Small intestine (tissue), 7 donors: ENCODE results near the gene MAML2. TPM values are rescaled to one million over a fixed set of nuclear protein-coding genes. Genes with fewer than 3 reads are reported as not detected.
"Not testable (repeated sequence)": the region's sequence is repeated elsewhere in the genome, so short reads cannot be mapped to it uniquely, and the experiment has no call there.

ENCODE experiments used
- DNase-seq, 2 donors: peaks; one replicate each; pipeline versions ENCODE4 v3.0.0 to v3.0.0-alpha.2; 2013
- FAIRE-seq: peaks from 2 replicates; lab custom pipeline; 2012; peaks lifted over from hg19 to GRCh38; lab: Jason Lieb, UNC
- H3K27ac ChIP-seq, 3 donors: one replicate each; pipeline ENCODE4 v1.5.1; 2013; ENCODE audit warnings: low read length in 2 of 3, mild to moderate bottlenecking in 2 of 3, control low read depth in 1 of 3, inconsistent platforms in 1 of 3, low read depth in 1 of 3, moderate library complexity in 1 of 3
- H3K27me3 ChIP-seq, 3 donors: one replicate each; pipeline ENCODE4 v1.6.1; 2013; ENCODE audit warnings: low read length in 3 of 3, inconsistent platforms in 1 of 3; ENCODE audit not compliant: control insufficient read depth in 3 of 3, insufficient read depth in 3 of 3
- H3K36me3 ChIP-seq, 3 donors: one replicate each; pipeline ENCODE4 v1.6.1; 2013; ENCODE audit warnings: low read length in 3 of 3, inconsistent platforms in 1 of 3, low read depth in 1 of 3, mild to moderate bottlenecking in 1 of 3, moderate library complexity in 1 of 3; ENCODE audit not compliant: control insufficient read depth in 3 of 3, insufficient read depth in 2 of 3
- H3K4me1 ChIP-seq, 3 donors: one replicate each; pipeline ENCODE4 v1.6.1; 2013; ENCODE audit warnings: low read length in 2 of 3, inconsistent platforms in 1 of 3, low read depth in 1 of 3, mild to moderate bottlenecking in 1 of 3, moderate library complexity in 1 of 3; ENCODE audit not compliant: control insufficient read depth in 3 of 3, insufficient read depth in 2 of 3
- H3K4me3 ChIP-seq, 3 donors: one replicate each; pipeline ENCODE4 v1.5.1; 2013; ENCODE audit warnings: low read length in 3 of 3, control low read depth in 1 of 3, inconsistent platforms in 1 of 3, low read depth in 1 of 3, mild to moderate bottlenecking in 1 of 3, moderate library complexity in 1 of 3
- H3K9me3 ChIP-seq, 2 donors: one replicate each; pipeline ENCODE4 v1.6.1; 2013; ENCODE audit warnings: low read depth in 1 of 2, low read length in 1 of 2; ENCODE audit not compliant: control insufficient read depth in 2 of 2, insufficient read depth in 1 of 2
- WGBS, 3 donors: extraction: QIAGEN DNeasy Blood & Tissue Kit; methylation state at CpG; one replicate each; pipeline ENCODE4 v1.1.7; 2013; 5-methylcytosine and 5-hydroxymethylcytosine counted together
- polyA plus RNA-seq, 4 donors: library from polyadenylated mRNA; stranded (reverse) in 3 of 4; unstranded in 1 of 4; fragments of 200-250 nt in 3 of 4; fragments of 120-200 nt in 1 of 4; gene quantifications; one replicate each; pipeline versions ENCODE4 v1.2.1 to v1.2.3, GENCODE V29; 2013
- donor health status: healthy with polysubstance abuse.
- donor health status: control.
- donor health status: control.
- donor health status: Bipolar disorder and iron deficiency.
- donor health status: healthy.

Gene MAML2
- polyA plus RNA-seq, 4 donors = 0.45 to 11.6 (median 1.6) TPM

- no peaks in the 10 kb centered on the region for H3K4me1 ChIP-seq
- 78 to 81% (median 80%) methylated on average over 1 of the region's 1 CpG for WGBS, 3 donors
- H3K27ac ChIP-seq = no peak overlapping the region
- H3K36me3 ChIP-seq = peaks cover 0 to under 1% (median 0%) of the 10 kb centered on the region in 3 donors
- no peaks in the 10 kb centered on the region for H3K27me3 ChIP-seq
- DNase-seq (no peak), FAIRE-seq (no peak)
- H3K9me3 ChIP-seq = no peaks in the 10 kb centered on the region
- no peak overlapping the region for H3K4me3 ChIP-seq
Measured at GRCh38 chr11:96186806-96187205, 156.2 kb downstream of the MAML2 start.

DNA sequence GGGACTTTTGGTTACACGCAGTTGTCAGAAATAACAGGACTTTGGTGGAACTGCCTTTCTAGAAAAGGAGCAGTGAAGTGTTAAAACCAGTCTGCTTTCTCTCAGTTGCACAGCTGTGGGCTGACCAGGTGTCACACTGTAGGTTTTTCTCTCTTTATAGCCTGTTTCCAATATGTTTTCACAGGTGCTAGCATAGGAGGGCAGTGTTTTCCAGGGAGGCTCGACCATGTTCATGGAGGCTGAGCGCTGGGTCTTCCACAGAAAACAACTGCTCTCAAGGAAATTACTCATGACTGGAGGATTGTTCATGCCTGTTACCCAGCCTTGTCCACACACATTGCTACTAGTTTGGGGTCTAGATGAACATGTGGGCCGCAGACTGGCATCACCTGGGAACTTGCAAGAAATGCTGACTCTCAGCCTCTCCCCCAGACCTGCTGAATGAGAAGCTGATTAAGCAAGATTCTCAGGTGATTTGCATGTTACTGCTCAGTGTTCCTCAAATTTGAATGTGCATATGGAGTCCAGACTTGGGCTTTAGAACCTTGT lies 157.7 kb downstream of the MAML2 start:
- no peak for FAIRE-seq
- no peak overlapping the region for H3K4me3 ChIP-seq
- no peak for DNase-seq
- 65 to 90% (median 75%) methylated on average over 4 of the region's 4 CpGs for WGBS, 3 donors
- H3K9me3 ChIP-seq = no peaks in the 10 kb centered on the region
- H3K36me3 ChIP-seq = no peaks in the 10 kb centered on the region
- no peak overlapping the region for H3K27ac ChIP-seq
- H3K27me3 ChIP-seq = no peaks in the 10 kb centered on the region
- H3K4me1 ChIP-seq = no peaks in the 10 kb centered on the region

GRCh38 chr11:96180937-96181336 lies 162.1 kb downstream of the MAML2 start:
- not testable (repeated sequence) for FAIRE-seq, H3K4me1 ChIP-seq, DNase-seq, H3K4me3 ChIP-seq, H3K27ac ChIP-seq, H3K36me3 ChIP-seq, H3K9me3 ChIP-seq, H3K27me3 ChIP-seq
- 85 to 97% (median 96%) methylated on average over 4 of the region's 4 CpGs for WGBS, 3 donors

GRCh38 chr11:96180341-96180740 lies 162.7 kb downstream of the MAML2 start:
- DNase-seq = no peak
- Histone ChIP-seq H3K27ac (no peak overlapping the region), H3K4me1 (no peaks in the 10 kb centered on the region), H3K4me3 (no peak overlapping the region), H3K9me3 (no peaks in the 10 kb centered on the region), H3K36me3 (no peaks in the 10 kb centered on the region), H3K27me3 (no peaks in the 10 kb centered on the region)
- no peak for FAIRE-seq

- WGBS, 3 donors = 93 to 95% (median 94%) methylated on average over 4 of the region's 4 CpGs
- DNase-seq = no peak
- no peaks in the 10 kb centered on the region for H3K27me3 ChIP-seq
- no peak overlapping the region for H3K4me3 ChIP-seq
- FAIRE-seq = no peak
- no peak overlapping the region for H3K27ac ChIP-seq
- H3K4me1 ChIP-seq = no peaks in the 10 kb centered on the region
- no peaks in the 10 kb centered on the region for H3K9me3 ChIP-seq
- no peaks in the 10 kb centered on the region for H3K36me3 ChIP-seq
Measured at GRCh38 chr11:96179905-96180304, 163.1 kb downstream of the MAML2 start.

- Histone ChIP-seq H3K27ac (no peak overlapping the region), H3K4me1 (no peaks in the 10 kb centered on the region), H3K9me3 (no peaks in the 10 kb centered on the region), H3K4me3 (no peak overlapping the region), H3K27me3 (no peaks in the 10 kb centered on the region), H3K36me3 (no peaks in the 10 kb centered on the region)
- DNase-seq = no peak
- no peak for FAIRE-seq
- WGBS, 3 donors = 91 to 94% (median 93%) methylated on average over 6 of the region's 6 CpGs
Measured at GRCh38 chr11:96178887-96179279, 164.1 kb downstream of the MAML2 start.

DNA sequence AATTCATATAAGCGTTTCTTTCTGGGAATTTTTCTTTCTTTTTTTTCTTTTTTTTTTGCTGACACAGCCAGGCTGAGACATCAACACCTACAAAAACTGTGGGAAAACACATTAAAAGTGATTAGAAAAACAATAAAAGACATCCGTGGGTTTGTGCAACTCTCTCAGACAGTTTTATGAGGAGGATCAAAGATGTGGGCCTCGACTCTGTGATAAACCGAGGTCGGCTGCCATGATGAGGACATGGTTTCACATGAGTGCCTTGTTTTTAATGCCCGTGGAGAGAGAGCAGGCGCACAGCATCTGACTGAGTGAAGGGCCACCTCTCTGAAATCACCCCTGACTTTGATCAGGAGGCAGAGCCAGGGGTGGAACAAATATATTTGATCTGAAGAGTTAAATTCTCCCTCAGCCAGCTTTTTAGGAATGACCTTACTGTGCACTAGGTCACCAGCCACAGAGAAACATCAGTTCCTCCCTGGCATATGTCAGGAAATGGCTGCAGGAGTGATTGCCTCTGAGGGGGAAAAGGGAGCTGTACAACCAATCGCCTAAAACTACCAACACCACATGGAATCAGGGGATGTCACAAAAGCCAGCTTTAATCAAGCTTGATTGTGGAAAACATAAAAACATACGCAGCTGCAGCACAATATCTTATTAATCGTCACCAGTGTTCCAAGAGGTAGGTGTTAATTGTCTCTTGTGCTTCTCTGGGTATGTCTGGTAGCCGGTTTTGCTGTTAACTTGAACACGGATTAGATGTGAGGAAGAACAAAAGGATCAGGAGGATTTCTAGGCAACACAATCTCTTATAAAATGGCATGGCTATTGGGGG lies 164.7 kb downstream of the MAML2 start:
- H3K36me3 ChIP-seq = no peaks in the 10 kb centered on the region
- no peaks in the 10 kb centered on the region for H3K27me3 ChIP-seq
- no peaks in the 10 kb centered on the region for H3K4me1 ChIP-seq
- no peak overlapping the region for H3K27ac ChIP-seq
- no peaks in the 10 kb centered on the region for H3K9me3 ChIP-seq
- no peak for DNase-seq
- 79 to 88% (median 88%) methylated on average over 12 of the region's 12 CpGs for WGBS, 3 donors
- FAIRE-seq = no peak
- no peak overlapping the region for H3K4me3 ChIP-seq

DNA sequence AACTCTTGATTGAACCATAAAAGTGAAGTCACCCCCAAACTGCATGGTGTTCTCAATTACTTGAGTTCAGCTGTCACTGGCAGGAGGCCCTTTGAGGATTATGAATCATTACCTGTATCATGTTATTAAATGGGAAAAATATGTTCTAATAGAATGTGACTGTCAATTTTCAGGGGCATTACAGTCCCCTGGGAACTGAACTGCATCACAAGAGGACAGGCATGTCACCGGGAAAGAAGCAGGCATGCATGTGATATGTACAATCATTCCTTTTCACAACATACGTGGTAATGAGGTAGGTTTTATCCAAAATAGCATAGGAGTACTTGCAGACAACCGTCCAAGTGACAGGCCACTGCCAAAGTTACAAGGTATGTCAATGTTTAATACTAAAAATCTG lies 165.8 kb downstream of the MAML2 start:
- DNase-seq (no peak), FAIRE-seq (no peak)
- Histone ChIP-seq H3K4me1 (no peaks in the 10 kb centered on the region), H3K9me3 (no peaks in the 10 kb centered on the region), H3K4me3 (no peak overlapping the region), H3K36me3 (no peaks in the 10 kb centered on the region), H3K27ac (no peak overlapping the region), H3K27me3 (no peaks in the 10 kb centered on the region)
- WGBS, 3 donors = 78 to 93% (median 93%) methylated on average over 3 of the region's 3 CpGs
